Measurements from ENCODE around the gene NR2C2. TPM values are rescaled to one million over a fixed set of nuclear protein-coding genes. Genes with fewer than 3 reads are reported as not detected.

The NR2C2 gene
- total RNA-seq, 6 experiments from 2014 or later = 10.8 to 18.6 (median 12.2) TPM

GRCh38 chr3:14913926-14914778, 33.2 kb upstream of the NR2C2 start:
- Histone ChIP-seq H3K27ac (peak overlapping the region in 1 of 3 donors; percentile 20), H3K27me3 (no peaks in the 10 kb centered on the region), H3K4me3 (no peak overlapping the region), H3K9me3 (no peaks in the 10 kb centered on the region), H3K4me1 (peaks cover 0 to 13% (median 6%) of the 10 kb centered on the region in 4 donors), H3K36me3 (no peaks in the 10 kb centered on the region)
- intact Hi-C loops (cut with DNase I) = loop anchor here (10.0 kb wide), 3 partner anchors 49 to 239 kb away; partner anchors contain the start of gene C3orf20 (in 1 of the 2)
- DNase-seq (no peak), ATAC-seq (peak; percentile 52 to 72 (median 63))
- WGBS (ENCODE audit: insufficient coverage, low coverage, low lambda C conversion rate, missing lambda C conversion rate) = 87% methylated on average over 4 of the region's 14 CpGs
- TF ChIP-seq CTCF (IDR thresholded peaks at IDR 0.05) (no peak), POLR2A (IDR thresholded peaks at IDR 0.05) (no peak)

- Histone ChIP-seq H3K4me1 (peaks cover 0 to 13% (median 6%) of the 10 kb centered on the region in 4 donors), H3K36me3 (no peaks in the 10 kb centered on the region), H3K27me3 (no peaks in the 10 kb centered on the region), H3K4me3 (no peak overlapping the region), H3K9me3 (no peaks in the 10 kb centered on the region), H3K27ac (peak overlapping the region in 1 of 3 donors; percentile 20)
- no peak for TF ChIP-seq CTCF (IDR thresholded peaks at IDR 0.05)
- no peak for TF ChIP-seq POLR2A (IDR thresholded peaks at IDR 0.05)
- 19% methylated on average over 5 of the region's 6 CpGs for WGBS (ENCODE audit: insufficient coverage, low coverage, low lambda C conversion rate, missing lambda C conversion rate)
- ATAC-seq = peak; percentile 49 to 91 (median 74)
- intact Hi-C loops (cut with DNase I) = loop anchor here (10.0 kb wide), 3 partner anchors 50 to 240 kb away; partner anchors contain the start of gene C3orf20 (in 1 of the 2)
- DNase-seq = peak in 2 of 3 donors; percentile 69 to 80
These were observed 32.6 kb upstream of the NR2C2 start for GRCh38 chr3:14914779-14915117.

GRCh38 chr3:14915636-14916222, 31.7 kb upstream of the NR2C2 start:
- Histone ChIP-seq H3K9me3 (no peaks in the 10 kb centered on the region), H3K4me3 (no peak overlapping the region), H3K27me3 (no peaks in the 10 kb centered on the region), H3K4me1 (peaks cover 0 to 13% (median 6%) of the 10 kb centered on the region in 4 donors), H3K36me3 (no peaks in the 10 kb centered on the region), H3K27ac (peak overlapping the region in 1 of 3 donors; percentile 20)
- ATAC-seq = peak; percentile 33 to 56 (median 40)
- peak in 1 of 3 donors; percentile 42 for DNase-seq
- intact Hi-C loops (cut with DNase I) = loop anchor here (10.0 kb wide), 3 partner anchors 51 to 241 kb away; partner anchors contain the start of gene C3orf20 (in 1 of the 2)
- 0% methylated on average over 1 of the region's 3 CpGs for WGBS (ENCODE audit: insufficient coverage, low coverage, low lambda C conversion rate, missing lambda C conversion rate)
- TF ChIP-seq POLR2A (IDR thresholded peaks at IDR 0.05) = no peak
- peak in 3 of 4 donors; percentile 26 to 36 (median 29) for TF ChIP-seq CTCF (IDR thresholded peaks at IDR 0.05)

- Histone ChIP-seq H3K27ac (no peak overlapping the region), H3K27me3 (no peaks in the 10 kb centered on the region), H3K9me3 (no peaks in the 10 kb centered on the region), H3K4me1 (peaks cover 0 to 16% (median 6%) of the 10 kb centered on the region in 4 donors), H3K4me3 (no peak overlapping the region), H3K36me3 (no peaks in the 10 kb centered on the region)
- intact Hi-C loops (cut with DNase I) = loop anchor here (10.0 kb wide), 3 partner anchors 54 to 244 kb away; partner anchors contain the start of gene C3orf20 (in 1 of the 2)
- DNase-seq (no peak), ATAC-seq (no peak)
- TF ChIP-seq CTCF (IDR thresholded peaks at IDR 0.05) = no peak
- no peak for TF ChIP-seq POLR2A (IDR thresholded peaks at IDR 0.05)
- WGBS (ENCODE audit: insufficient coverage, low coverage, low lambda C conversion rate, missing lambda C conversion rate) = 97% methylated on average over 7 of the region's 13 CpGs
These were observed 29.0 kb upstream of the NR2C2 start for GRCh38 chr3:14918356-14918860.
